Measurements from ENCODE around the gene SRGAP3.

SRGAP3 gene

DNA sequence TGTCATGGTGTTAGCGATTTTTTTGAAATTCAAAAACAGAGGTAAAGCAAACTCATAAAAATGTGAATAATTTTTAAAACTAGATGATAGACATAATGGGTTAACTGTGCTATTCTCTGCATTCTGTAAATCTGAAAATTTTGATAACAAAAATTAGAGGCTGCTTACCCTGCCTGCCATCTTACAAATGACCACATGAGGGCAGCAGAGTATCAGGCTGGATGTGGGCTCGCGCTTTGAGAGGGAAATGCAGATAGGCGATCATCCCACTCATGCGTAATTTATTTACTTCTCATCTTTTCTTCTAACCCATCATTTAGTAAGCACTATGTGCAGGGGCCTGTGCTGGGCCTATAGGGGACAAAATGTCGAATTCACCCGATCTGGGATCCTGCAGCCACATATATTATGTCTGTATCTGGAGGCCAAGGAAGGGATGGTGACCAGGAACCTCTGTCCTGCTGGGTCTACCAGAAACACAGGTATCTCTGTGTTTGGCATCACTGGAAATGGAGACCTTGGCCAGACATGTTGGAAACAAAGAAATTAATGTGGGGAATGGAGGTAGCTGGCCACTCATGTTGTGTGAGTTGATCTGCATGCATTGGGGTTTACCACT lies 278.4 kb downstream of the SRGAP3 start:
- TF ChIP-seq, protein P1, sequence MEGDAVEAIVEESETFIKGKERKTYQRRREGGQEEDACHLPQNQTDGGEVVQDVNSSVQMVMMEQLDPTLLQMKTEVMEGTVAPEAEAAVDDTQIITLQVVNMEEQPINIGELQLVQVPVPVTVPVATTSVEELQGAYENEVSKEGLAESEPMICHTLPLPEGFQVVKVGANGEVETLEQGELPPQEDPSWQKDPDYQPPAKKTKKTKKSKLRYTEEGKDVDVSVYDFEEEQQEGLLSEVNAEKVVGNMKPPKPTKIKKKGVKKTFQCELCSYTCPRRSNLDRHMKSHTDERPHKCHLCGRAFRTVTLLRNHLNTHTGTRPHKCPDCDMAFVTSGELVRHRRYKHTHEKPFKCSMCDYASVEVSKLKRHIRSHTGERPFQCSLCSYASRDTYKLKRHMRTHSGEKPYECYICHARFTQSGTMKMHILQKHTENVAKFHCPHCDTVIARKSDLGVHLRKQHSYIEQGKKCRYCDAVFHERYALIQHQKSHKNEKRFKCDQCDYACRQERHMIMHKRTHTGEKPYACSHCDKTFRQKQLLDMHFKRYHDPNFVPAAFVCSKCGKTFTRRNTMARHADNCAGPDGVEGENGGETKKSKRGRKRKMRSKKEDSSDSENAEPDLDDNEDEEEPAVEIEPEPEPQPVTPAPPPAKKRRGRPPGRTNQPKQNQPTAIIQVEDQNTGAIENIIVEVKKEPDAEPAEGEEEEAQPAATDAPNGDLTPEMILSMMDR (conservative IDR thresholded peaks at IDR 0.05), result peak; percentile 100
- H3K27ac ChIP-seq, result no peak overlapping the region

DNA sequence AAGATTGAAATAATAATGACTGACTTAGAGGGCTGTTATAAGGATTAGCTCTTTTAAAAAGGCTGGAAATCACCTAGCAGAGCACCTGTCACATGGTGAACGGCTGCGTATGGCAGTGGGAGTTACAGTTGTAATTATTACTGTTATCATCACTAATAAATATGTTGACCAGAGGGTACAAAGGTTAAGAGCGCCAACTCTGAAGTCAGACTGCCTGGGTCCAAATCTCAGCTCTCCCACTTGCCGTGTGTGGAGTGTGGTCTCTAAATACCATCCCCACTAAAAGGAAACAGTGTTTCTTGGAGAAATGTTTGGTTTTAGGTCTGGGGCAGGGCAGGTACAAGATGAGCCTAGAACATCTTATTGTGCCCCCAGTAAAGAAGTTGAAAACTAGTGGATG lies 280.2 kb downstream of the SRGAP3 start:
- TF ChIP-seq, protein P1 (conservative IDR thresholded peaks at IDR 0.05), result no peak
- no peak overlapping the region for H3K27ac ChIP-seq

- H3K27ac ChIP-seq, result no peak overlapping the region
- TF ChIP-seq, protein P1 (conservative IDR thresholded peaks at IDR 0.05), result no peak
Observed at GRCh38 chr3:8968375-8968882, 281.0 kb downstream of the SRGAP3 start.

GRCh38 chr3:8967553-8967952 lies 281.9 kb downstream of the SRGAP3 start:
- TF ChIP-seq, protein P1 (conservative IDR thresholded peaks at IDR 0.05), result no peak
- H3K27ac ChIP-seq, result no peak overlapping the region

- TF ChIP-seq, protein P1 (conservative IDR thresholded peaks at IDR 0.05), result no peak
- H3K27ac ChIP-seq, result peak overlapping the region; percentile 88
Observed at GRCh38 chr3:8966820-8967348, 282.6 kb downstream of the SRGAP3 start.

GRCh38 chr3:8966150-8966819 lies 283.2 kb downstream of the SRGAP3 start:
- TF ChIP-seq, protein P1 (conservative IDR thresholded peaks at IDR 0.05), result no peak

More at GRCh38 chr3:8966150-8966819, 283.2 kb downstream of the SRGAP3 start:
- H3K27ac ChIP-seq, result peak overlapping the region; percentile 88

All from VCaP (cell line).